ENCODE data around the gene COL24A1.
"Not testable (repeated sequence)": the region's sequence is repeated elsewhere in the genome, so short reads cannot be mapped to it uniquely, and the experiment has no call there.

The COL24A1 gene

GRCh38 chr1:85888921-85889320 lies 267.7 kb downstream of the COL24A1 start:
- DNase-seq (ENCODE audit: low spot score) = no peak

DNA sequence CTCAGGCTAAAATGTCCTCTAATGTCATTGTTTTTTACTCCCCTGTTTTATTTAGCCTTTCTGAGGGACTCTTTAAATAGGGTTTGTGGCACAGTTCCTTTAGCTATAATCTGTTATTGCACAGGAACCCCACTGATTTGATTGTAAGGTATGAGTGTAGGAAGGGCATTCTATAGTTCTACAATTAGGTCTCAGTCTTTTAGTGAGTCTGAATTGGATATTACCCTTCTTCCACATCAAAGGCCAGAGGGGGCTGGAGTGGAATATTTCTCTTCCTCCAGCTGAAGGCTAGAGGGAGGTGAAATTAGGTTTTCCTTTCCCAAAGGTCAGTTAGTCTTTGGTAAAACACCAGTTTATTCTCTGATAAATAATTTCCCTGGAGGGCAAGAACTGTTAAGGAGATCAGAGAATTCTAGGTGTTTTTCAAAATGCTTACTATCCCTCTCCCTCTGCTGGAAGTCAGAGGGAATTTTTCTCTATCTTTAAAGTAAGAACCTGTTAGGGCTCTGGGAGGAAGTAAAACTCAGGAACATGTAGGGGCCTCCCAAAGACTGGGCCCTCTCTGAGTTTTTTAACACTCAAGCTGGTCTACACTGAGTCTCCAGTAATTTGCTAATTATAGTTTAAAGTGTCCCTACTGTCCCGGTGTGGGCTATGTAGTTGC lies 272.1 kb downstream of the COL24A1 start:
- no peak for DNase-seq (ENCODE audit: low spot score)

- DNase-seq (ENCODE audit: low spot score) = no peak
These were observed 289.4 kb downstream of the COL24A1 start for GRCh38 chr1:85867189-85867588.

DNA sequence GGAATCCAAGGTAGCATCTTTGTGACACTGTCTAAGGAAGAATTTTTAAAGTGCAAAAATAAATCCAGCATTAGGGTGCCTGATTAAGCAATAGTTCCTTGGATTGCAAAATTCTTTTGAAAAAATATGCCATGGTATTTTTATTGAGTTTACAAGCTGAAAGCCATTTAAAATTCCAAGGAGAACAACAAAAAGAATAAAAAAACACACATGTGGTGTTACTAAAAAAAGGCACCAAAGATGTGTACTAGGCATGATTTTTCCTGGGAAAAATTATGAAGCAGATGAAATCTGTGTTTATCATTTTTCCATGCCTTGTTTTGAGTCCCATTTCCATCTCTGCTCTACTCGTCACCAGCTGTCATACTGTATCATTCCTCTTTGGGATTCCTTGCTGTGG lies 291.4 kb downstream of the COL24A1 start:
- DNase-seq (ENCODE audit: low spot score) = no peak

- no peak for DNase-seq (ENCODE audit: low spot score)
These were observed 291.8 kb downstream of the COL24A1 start for GRCh38 chr1:85864727-85865126.

- DNase-seq (ENCODE audit: low spot score) = not testable (repeated sequence)
These were observed 292.9 kb downstream of the COL24A1 start for GRCh38 chr1:85863639-85864038.

- no peak for DNase-seq (ENCODE audit: low spot score)
These were observed 294.1 kb downstream of the COL24A1 start for GRCh38 chr1:85862456-85862855.

GRCh38 chr1:85857991-85858390 lies 298.6 kb downstream of the COL24A1 start:
- DNase-seq (ENCODE audit: low spot score) = no peak

- DNase-seq (ENCODE audit: low spot score) = no peak
These were observed 306.3 kb downstream of the COL24A1 start for GRCh38 chr1:85850238-85850637.

DNA sequence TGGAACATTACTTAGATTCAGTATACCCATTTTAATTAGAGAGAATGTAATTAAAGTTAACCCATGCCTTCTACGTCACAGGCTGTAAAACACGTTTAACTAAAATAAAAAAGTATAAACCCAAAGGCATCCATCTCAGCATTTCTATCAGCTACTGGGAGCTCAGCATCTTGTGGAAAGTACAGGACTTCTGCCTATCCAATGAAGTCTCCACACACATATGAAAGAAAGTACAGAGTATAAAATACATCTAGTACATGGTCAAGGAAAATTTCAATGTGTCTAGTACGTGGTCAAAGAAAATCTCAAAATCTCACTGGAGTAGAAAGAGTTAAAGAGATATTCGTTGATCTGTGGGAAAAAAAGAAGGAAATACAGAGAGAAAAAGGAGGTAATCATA lies 306.9 kb downstream of the COL24A1 start:
- DNase-seq (ENCODE audit: low spot score) = no peak

GRCh38 chr1:85847356-85847755 lies 309.2 kb downstream of the COL24A1 start:
- no peak for DNase-seq (ENCODE audit: low spot score)

DNA sequence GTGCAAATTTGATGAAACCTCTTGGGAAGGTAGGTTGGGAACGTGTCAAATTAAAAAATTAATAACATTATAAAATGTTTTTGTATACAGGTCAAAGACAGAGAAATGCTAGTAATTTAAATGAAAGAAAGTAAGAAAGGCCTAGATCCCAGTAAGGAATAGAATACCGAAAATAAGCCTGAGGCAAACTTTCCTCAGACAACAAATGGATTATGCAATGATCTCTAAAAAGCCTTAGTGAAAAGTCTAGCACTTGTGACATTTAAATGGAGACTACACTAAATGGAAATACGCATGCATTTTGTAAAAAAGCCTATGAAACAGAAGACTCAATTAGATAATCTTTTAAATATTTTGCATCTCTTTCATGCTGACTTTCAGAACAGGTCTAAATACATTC lies 309.9 kb downstream of the COL24A1 start:
- DNase-seq (ENCODE audit: low spot score) = no peak

- DNase-seq (ENCODE audit: low spot score) = no peak
These were observed 317.1 kb downstream of the COL24A1 start for GRCh38 chr1:85839459-85839858.

GRCh38 chr1:85838238-85838637 lies 318.3 kb downstream of the COL24A1 start:
- no peak for DNase-seq (ENCODE audit: low spot score)

DNA sequence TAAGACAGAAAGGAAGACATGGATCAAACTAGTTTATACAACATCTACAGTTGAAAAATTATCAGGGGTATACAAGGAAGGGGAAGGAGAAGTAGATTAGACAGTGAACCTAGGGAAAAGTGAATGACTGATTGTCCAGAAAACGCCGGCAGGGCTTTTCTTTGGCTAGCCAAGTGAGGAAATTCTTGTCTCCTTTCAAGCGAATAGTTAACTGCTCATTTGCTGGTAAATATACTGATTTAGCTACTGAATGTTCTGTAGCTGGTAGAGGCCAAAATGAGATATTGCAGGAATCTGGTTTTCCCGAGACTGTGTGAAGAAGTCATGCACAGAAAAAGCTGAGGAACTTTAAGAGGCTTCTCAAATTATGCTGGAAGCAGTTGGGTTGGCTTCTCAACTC lies 319.8 kb downstream of the COL24A1 start:
- no peak for DNase-seq (ENCODE audit: low spot score)

- not testable (repeated sequence) for DNase-seq (ENCODE audit: low spot score)
These were observed 323.4 kb downstream of the COL24A1 start for GRCh38 chr1:85833165-85833564.

GRCh38 chr1:85830837-85831236 lies 325.7 kb downstream of the COL24A1 start:
- DNase-seq (ENCODE audit: low spot score) = no peak

GRCh38 chr1:85824066-85824840 lies 332.3 kb downstream of the COL24A1 start:
- DNase-seq (ENCODE audit: low spot score) = no peak

- DNase-seq (ENCODE audit: low spot score) = no peak
These were observed 333.9 kb downstream of the COL24A1 start for GRCh38 chr1:85822696-85823095.

- no peak for DNase-seq (ENCODE audit: low spot score)
These were observed 338.2 kb downstream of the COL24A1 start for GRCh38 chr1:85818371-85818770.

DNA sequence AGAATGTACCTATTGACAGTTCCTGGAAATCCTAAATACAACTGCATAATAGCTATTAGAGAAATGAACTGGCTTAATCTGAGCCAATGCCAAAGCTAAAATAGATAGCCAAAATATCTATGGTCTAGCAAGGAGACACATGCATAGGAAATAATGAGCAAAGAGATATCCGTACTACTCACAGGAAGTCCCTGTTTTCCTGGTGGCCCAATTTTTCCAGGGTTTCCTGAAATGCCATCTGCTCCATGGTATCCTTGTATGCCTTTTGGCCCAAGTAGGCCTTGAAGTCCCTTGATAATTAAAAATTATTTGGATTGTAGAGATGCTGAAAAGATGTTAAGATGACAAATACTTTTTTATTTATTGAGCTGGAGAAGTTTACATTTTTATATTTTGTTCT lies 340.0 kb downstream of the COL24A1 start:
- DNase-seq (ENCODE audit: low spot score) = no peak

- no peak for DNase-seq (ENCODE audit: low spot score)
These were observed 340.7 kb downstream of the COL24A1 start for GRCh38 chr1:85815906-85816305.

GRCh38 chr1:85806236-85806965 lies 350.2 kb downstream of the COL24A1 start:
- DNase-seq (ENCODE audit: low spot score) = no peak
